GF-D8 (cell line): Measurements from ENCODE around the gene LCORL.
"Not testable (repeated sequence)": the region's sequence is repeated elsewhere in the genome, so short reads cannot be mapped to it uniquely, and the experiment has no call there.

Experiments used
- DNase-seq: peaks from one replicate; lab custom pipeline; 2025; lab: John Stamatoyannopoulos, UW

Gene LCORL

GRCh38 chr4:17932041-17932440, 89.5 kb downstream of the LCORL start:
- DNase-seq: no peak

- DNase-seq: no peak
These were observed 91.3 kb downstream of the LCORL start for GRCh38 chr4:17930256-17930655.

- no peak for DNase-seq
These were observed 97.4 kb downstream of the LCORL start for GRCh38 chr4:17924189-17924588.

GRCh38 chr4:17921451-17921850, 100.1 kb downstream of the LCORL start:
- DNase-seq: no peak

GRCh38 chr4:17920681-17921080, 100.9 kb downstream of the LCORL start:
- peak; percentile 2 for DNase-seq

- no peak for DNase-seq
These were observed 106.1 kb downstream of the LCORL start for GRCh38 chr4:17915439-17915838.

GRCh38 chr4:17912011-17912410, 109.5 kb downstream of the LCORL start:
- no peak for DNase-seq

- no peak for DNase-seq
These were observed 109.9 kb downstream of the LCORL start for GRCh38 chr4:17911608-17912007.

GRCh38 chr4:17898553-17899055, 123.0 kb downstream of the LCORL start:
- DNase-seq: no peak

GRCh38 chr4:17895481-17895880, 126.1 kb downstream of the LCORL start:
- DNase-seq: no peak

- DNase-seq: no peak
These were observed 127.1 kb downstream of the LCORL start for GRCh38 chr4:17894421-17894820.

- no peak for DNase-seq
These were observed 131.9 kb downstream of the LCORL start for GRCh38 chr4:17889692-17890091.

GRCh38 chr4:17884511-17884910, 137.0 kb downstream of the LCORL start:
- DNase-seq: no peak

GRCh38 chr4:17884063-17884462, 137.5 kb downstream of the LCORL start:
- no peak for DNase-seq

GRCh38 chr4:17877661-17878060, 143.9 kb downstream of the LCORL start:
- no peak for DNase-seq

GRCh38 chr4:17876943-17877342, 144.6 kb downstream of the LCORL start:
- DNase-seq: no peak

GRCh38 chr4:17875402-17876070, 146.0 kb downstream of the LCORL start:
- no peak for DNase-seq

GRCh38 chr4:17869327-17869726, 152.2 kb downstream of the LCORL start:
- DNase-seq: no peak

GRCh38 chr4:17867276-17867675, 154.3 kb downstream of the LCORL start:
- no peak for DNase-seq

GRCh38 chr4:17866810-17867209, 154.7 kb downstream of the LCORL start:
- no peak for DNase-seq

- DNase-seq: no peak
These were observed 155.6 kb downstream of the LCORL start for GRCh38 chr4:17865866-17866363.

GRCh38 chr4:17861906-17862305, 159.6 kb downstream of the LCORL start:
- DNase-seq: not testable (repeated sequence)

GRCh38 chr4:17859793-17860406, 161.7 kb downstream of the LCORL start:
- no peak for DNase-seq

GRCh38 chr4:17854036-17854435, 167.5 kb downstream of the LCORL start:
- DNase-seq: no peak
